Adrenal gland (tissue), 5 donors: ENCODE data around the gene ZNF33B.

Experiments
- POLR2A ChIP-seq, 2 donors: fragments of 450-650 bp; IDR thresholded peaks; one replicate each; pipeline ENCODE4 v1.6.1; 2017; ENCODE audit warnings: antibody characterized with exemption in 2 of 2, mild to moderate bottlenecking in 2 of 2, moderate library complexity in 1 of 2
- TF ChIP-seq, protein P1 (sequence below), 6 experiments: fragments of 450-650 bp in 4 of 6; fragments of 200-600 bp in 2 of 6; sonication (generic) in 1 of 6; IDR thresholded peaks; 1 replicate in 5 of 6; 2 replicates in 1 of 6; pipeline versions ENCODE4 v1.5.1 to v1.8.0; 2016 to 2021; ENCODE audit warnings: antibody characterized with exemption in 6 of 6, mild to moderate bottlenecking in 2 of 6, moderate library complexity in 1 of 6
- donor health status: DM: no; HTN: no; CAD: no.

DNA sequence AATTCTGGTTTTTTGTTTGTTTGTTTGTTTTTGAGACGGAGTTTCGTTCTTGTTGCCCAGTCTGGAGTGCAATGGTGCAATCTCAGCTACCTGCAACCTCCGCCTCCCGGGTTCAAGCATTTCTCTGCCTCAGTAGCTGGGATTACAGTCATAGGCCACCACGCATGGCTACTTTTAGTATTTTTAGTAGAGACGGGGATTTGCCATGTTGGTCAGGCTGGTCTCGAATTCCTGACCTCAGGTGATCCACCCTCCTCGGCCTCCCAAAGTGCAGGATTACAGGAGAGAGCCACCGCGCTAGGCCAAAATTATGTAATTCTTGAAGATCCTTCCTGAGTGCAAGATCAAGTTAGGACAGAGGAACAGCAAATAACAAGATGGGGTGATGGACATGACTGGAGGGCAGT lies 719 bp downstream of the ZNF33B start:
- TF ChIP-seq, protein P1, sequence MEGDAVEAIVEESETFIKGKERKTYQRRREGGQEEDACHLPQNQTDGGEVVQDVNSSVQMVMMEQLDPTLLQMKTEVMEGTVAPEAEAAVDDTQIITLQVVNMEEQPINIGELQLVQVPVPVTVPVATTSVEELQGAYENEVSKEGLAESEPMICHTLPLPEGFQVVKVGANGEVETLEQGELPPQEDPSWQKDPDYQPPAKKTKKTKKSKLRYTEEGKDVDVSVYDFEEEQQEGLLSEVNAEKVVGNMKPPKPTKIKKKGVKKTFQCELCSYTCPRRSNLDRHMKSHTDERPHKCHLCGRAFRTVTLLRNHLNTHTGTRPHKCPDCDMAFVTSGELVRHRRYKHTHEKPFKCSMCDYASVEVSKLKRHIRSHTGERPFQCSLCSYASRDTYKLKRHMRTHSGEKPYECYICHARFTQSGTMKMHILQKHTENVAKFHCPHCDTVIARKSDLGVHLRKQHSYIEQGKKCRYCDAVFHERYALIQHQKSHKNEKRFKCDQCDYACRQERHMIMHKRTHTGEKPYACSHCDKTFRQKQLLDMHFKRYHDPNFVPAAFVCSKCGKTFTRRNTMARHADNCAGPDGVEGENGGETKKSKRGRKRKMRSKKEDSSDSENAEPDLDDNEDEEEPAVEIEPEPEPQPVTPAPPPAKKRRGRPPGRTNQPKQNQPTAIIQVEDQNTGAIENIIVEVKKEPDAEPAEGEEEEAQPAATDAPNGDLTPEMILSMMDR (IDR thresholded peaks at IDR 0.05): no peak
- TF ChIP-seq POLR2A (IDR thresholded peaks at IDR 0.05): no peak
